ENCODE measurements around the gene C11orf42.

- TF ChIP-seq POLR2A (IDR thresholded peaks at IDR 0.05; ENCODE audit: low read length) (no peak), GATA1 (IDR thresholded peaks at IDR 0.05; ENCODE audit: low read depth, low read length) (no peak)
These were observed 4.4 kb downstream of the C11orf42 start for GRCh38 chr11:6209801-6210200.
